GM12878 (cell line): Measurements from ENCODE around the gene B9D2.

Experiments used
- ATF7 ChIP-seq: fragments of 450-650 bp; IDR thresholded peaks from 2 replicates; pipeline ENCODE4 v1.6.1; 2016; ENCODE audit warnings: low read depth, mild to moderate bottlenecking
- CEBPB ChIP-seq, 2 experiments: fragments of 150-350 bp in 1 of 2; IDR thresholded peaks; 2 replicates each; pipeline ENCODE4 v1.6.1; 2012 to 2014; ENCODE audit warnings: low read depth in 2 of 2, low read length in 2 of 2, borderline replicate concordance in 1 of 2, inconsistent platforms in 1 of 2
- CHD4 ChIP-seq: fragments of 200-600 bp; sonication (generic); IDR thresholded peaks from 2 replicates; pipeline ENCODE4 v1.6.1; 2016; ENCODE audit warnings: mild to moderate bottlenecking
- CREB1 ChIP-seq: IDR thresholded peaks from 2 replicates; pipeline ENCODE4 v1.6.1; 2012; ENCODE audit warnings: low read depth, mild to moderate bottlenecking, inconsistent platforms
- CTCF ChIP-seq, 3 experiments: IDR thresholded peaks in 2 of 3; conservative IDR thresholded peaks in 1 of 3; 2 replicates each; pipeline ENCODE4 v1.5.1; 2011; ENCODE audit warnings: low read depth in 3 of 3, low read length in 3 of 3, mild to moderate bottlenecking in 3 of 3, control low read depth in 2 of 3, moderate library complexity in 2 of 3, inconsistent platforms in 1 of 3, mixed read lengths in 1 of 3; ENCODE audit not compliant: control insufficient read depth in 2 of 3, insufficient read depth in 1 of 3; ENCODE audit errors: extremely low read depth in 1 of 3
- FOXM1 ChIP-seq: IDR thresholded peaks from 2 replicates; pipeline ENCODE4 v1.6.1; 2012; ENCODE audit warnings: low read depth, mild to moderate bottlenecking, inconsistent platforms, low read length, moderate library complexity
- JUND ChIP-seq: IDR thresholded peaks from 2 replicates; pipeline ENCODE4 v1.6.1; 2012; ENCODE audit warnings: low read depth, mild to moderate bottlenecking, low read length, improper control_type of control experiment, moderate library complexity
- NR2C2 ChIP-seq: IDR thresholded peaks from 2 replicates; pipeline ENCODE4 v1.6.1; 2011; ENCODE audit warnings: borderline replicate concordance, low read depth; ENCODE audit not compliant: control insufficient read depth, insufficient read length
- POLR2AphosphoS5 ChIP-seq: IDR thresholded peaks from 2 replicates; pipeline ENCODE4 v1.6.1; 2011; ENCODE audit warnings: mild to moderate bottlenecking, low read length, inconsistent platforms
- RCOR1 ChIP-seq: conservative IDR thresholded peaks from 2 replicates; pipeline ENCODE4 v1.6.1; 2012; ENCODE audit warnings: low read depth, low read length, improper control_type of control experiment
- ZSCAN29 ChIP-seq: fragments of 450-650 bp; IDR thresholded peaks from 2 replicates; pipeline ENCODE4 v1.6.1; 2017; ENCODE audit warnings: mild to moderate bottlenecking, moderate library complexity

DNA sequence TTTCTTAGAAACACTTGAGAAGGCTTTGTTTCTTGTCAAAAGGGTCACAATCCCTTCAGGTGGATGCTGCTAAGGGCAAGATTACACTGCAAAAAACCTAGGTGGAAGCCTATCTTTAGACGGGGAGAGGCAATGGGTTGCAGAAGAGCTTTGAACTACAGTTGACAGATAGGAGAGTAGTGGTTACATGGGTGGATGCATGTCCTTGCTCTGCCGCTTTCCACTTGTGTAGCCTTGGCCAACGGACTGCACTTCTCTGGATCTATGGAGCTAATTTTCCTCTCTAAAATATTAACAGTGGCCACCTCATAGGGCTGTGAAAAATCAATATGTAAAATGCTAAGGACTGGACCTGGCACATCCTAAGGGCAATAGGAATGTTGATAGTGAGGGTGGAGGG, 34.6 kb upstream of the B9D2 start:
- TF ChIP-seq NR2C2 = no peak
- no peak for TF ChIP-seq ZSCAN29
- TF ChIP-seq CREB1 = no peak
- TF ChIP-seq CEBPB (IDR thresholded peaks at IDR 0.05; ENCODE audit: borderline replicate concordance in 1 of 2, low read depth in 2 of 2, low read length in 2 of 2) = no peak
- no peak for TF ChIP-seq FOXM1
- no peak for TF ChIP-seq CTCF (IDR thresholded peaks at IDR 0.05 in 2 of 3, conservative IDR thresholded peaks at IDR 0.05 in 1 of 3; ENCODE audit: control insufficient read depth in 2 of 3, extremely low read depth in 1 of 3, insufficient read depth in 1 of 3, low read depth in 3 of 3, low read length in 3 of 3)
- TF ChIP-seq RCOR1 = no peak
- no peak for TF ChIP-seq JUND
- no peak for TF ChIP-seq POLR2AphosphoS5
- no peak for TF ChIP-seq CHD4
- TF ChIP-seq ATF7 = no peak
